ENCODE results near the gene EPB41L5.
"Not testable (repeated sequence)": the region's sequence is repeated elsewhere in the genome, so short reads cannot be mapped to it uniquely, and the experiment has no call there.

EPB41L5 gene

DNA sequence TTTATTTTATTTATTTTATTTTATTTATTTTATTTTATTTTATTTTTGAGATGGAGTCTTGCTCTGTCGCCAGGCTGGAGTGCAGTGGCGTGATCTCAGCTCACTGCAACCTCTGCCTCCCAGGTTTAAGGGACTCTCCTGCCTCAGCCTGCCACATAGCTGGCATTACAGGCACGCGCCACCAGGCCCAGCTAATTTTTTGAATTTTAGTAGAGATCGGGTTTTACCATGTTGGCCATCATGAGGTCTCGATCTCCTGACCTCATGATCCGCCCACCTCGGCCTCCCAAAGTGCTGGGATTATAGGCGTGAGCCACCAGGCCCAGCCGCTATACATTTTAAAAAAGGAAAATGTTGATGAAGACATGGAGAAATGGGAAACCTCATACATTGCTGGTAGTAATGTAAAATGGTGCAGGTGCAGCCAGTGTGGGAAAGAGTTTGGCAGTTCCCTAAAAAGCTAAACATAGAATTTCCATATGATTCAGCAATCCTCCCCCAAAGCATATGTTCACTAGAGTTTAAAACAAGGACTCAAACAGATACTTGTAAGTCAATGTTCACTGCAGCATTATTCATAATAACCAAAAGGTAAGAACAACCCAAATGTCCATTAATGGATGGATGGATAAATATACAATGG is 187.1 kb downstream of the EPB41L5 start:
- DNase-seq (ENCODE audit: low read depth in 2 of 2): not testable (repeated sequence)

GRCh38 chr2:120203251-120204021 is 190.6 kb downstream of the EPB41L5 start:
- DNase-seq (ENCODE audit: low read depth in 2 of 2): no peak

DNA sequence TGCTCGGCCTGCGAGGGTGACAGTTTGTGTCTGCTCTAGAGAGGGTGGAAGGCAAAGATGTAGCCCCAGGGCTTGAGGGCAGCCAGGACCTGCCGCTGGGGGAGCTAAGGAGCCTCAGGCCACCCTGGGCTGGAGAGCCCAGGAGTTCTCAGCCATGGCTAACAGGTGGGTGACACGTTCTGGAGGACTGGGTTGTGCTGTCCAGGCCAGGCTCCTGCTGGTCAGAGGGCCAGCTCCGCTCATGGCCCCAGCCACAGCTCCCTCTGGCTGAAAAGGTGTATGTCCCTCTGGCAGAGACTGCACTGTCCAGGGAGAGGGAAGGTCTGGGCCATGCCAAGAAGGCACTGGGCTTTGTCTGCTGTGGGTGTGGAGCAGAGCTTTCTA is 191.1 kb downstream of the EPB41L5 start:
- no peak for DNase-seq (ENCODE audit: low read depth in 2 of 2)

DNA sequence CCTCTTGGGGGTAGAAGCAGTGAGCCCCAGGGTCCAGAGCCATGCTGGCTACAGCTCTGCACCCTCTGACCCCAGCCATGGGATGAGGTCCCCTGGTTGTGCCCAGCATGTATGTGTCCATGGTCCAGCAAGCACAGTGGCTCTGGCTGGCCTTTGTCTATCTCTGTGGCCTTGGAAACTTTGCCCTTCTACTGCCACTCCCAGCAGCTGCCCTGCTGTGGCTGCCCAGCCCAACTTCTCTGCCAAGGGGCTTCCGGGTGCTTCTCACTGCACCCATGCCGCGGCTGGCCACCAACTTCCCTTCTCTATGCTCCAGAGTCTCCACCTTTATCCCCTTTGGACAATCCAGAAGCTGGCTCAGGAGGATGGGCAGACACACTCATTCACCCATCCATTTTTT is 191.5 kb downstream of the EPB41L5 start:
- DNase-seq (ENCODE audit: low read depth in 2 of 2): no peak

DNA sequence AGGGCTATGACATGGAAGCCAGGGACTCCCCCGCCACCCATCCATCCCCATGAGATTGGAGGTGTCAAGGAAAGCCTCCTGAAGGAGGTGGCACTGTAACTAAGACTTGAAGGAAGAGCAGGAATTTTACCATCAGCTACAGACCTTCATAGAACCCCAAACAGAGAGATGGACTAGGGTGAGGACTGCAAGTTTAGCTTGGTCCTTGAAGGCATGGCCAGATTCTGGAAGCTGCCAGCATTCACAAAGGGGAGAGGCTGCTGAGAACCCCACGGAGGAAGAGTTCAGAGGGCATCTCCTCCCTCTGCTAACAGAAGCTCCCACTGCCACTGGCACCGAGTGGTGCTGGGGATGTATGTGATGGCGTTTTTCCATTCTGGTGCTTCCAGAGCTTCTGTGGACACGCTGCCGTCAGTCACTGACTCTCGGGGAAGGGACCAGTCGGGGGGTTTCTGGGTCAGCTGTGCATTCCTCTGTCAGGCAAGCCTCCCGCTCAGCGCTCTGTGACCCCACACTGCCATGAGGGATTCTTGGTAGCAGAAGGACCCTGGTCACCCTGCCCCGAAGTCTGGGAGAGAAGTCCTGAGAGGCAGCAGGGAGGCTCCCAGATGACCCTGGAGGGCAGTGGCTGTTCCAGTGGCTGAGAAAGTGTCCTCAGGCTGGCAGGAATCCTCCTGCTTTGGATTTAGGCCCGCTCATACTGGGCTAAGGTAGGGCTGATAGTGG is 192.2 kb downstream of the EPB41L5 start:
- DNase-seq (ENCODE audit: low read depth in 2 of 2): no peak

DNA sequence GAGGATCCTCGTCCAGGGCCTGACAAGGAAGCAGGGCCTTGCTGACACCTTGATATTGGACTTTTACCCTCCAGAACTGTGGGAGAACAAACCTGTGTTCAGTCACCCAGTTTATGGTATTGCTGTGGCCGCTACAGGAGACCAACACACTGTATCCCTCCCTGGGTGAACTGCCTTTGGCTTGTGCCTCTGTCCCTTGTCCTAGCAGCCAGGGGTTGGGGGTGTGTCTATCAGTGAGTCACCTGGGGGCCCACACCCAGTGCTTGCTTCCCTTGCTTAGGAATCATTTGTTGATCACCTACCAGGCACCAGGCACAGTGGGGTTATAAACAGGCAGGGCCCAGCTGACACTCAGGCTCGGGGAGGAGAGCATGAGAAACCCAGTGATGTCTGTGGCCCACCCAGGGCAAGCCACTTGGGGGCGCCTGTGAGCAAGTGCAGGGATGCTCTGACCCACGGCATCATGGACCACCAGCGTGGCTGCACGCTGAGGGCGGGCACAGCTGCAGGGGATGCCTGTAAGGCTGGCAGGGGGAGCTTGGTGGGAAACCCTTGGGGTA is 193.2 kb downstream of the EPB41L5 start:
- no peak for DNase-seq (ENCODE audit: low read depth in 2 of 2)

DNA sequence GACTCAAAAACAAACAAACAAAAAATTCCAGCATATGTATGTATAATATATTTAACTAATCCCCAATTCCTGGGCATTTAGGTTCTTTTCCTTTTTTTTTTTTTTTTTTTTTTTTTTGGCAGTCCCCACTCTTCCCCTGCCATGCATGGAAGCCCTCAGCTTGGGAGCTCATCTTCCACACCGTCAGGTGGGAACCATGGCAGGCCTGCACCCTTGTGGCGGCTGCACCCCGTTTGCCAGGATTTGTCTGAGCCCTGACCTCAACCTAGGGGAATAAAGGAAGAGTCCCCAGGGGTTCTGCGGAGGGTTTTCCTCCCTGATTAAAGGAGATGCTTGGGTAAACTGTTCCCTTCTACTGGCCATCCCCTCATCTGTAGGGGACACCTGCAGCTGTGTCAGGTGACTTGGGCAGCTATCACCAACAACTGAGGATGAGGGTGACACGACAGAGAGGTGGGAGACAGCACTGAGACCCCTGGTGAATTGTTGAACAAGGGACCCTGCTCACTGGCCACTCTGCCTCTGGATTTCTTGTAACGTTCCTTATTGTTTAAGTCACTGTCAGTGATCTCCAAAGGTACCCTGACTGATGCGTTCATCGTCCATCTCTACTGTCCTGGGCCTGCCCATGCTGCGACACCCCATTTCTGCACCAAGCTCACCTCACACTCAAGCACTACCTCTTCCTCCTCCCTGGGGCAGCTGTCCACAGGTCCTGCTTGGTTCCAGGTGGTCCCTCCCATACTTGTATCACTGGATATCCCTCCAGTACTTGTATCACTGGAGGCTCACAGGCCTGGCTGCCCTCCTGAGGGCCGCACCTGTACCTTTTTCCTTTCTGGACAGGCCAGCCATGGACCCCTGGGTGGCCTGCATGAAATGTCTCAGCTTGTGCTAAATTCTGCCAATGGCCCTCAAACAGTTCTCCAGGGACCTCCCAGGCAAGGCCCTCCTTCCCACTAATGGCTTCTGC is 195.8 kb downstream of the EPB41L5 start:
- no peak for DNase-seq (ENCODE audit: low read depth in 2 of 2)

- no peak for DNase-seq (ENCODE audit: low read depth in 2 of 2)
Measured at GRCh38 chr2:120209427-120210269, 196.8 kb downstream of the EPB41L5 start.

GRCh38 chr2:120210270-120210693 is 197.4 kb downstream of the EPB41L5 start:
- no peak for DNase-seq (ENCODE audit: low read depth in 2 of 2)

- DNase-seq (ENCODE audit: low read depth in 2 of 2): no peak
Measured at GRCh38 chr2:120218181-120218580, 205.3 kb downstream of the EPB41L5 start.

DNA sequence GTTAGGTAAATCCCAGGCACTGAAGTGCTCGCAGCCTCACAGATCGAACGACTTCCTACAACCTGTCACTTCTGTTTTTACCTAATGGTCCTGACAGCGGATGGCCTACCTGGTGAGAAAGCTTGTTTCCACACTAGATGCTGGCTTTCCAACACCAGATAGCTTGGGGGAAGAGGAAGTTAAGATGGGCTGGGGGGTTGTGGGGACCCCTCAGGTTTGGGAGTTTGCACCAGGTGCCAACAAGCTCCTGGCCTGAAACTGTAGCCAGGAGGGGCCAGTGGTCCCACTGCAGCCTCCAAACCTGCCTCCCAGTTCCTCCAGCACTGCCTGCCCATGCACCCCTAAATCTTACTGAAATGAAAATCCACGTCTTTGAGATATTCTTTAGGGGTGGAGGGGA is 206.4 kb downstream of the EPB41L5 start:
- no peak for DNase-seq (ENCODE audit: low read depth in 2 of 2)

DNA sequence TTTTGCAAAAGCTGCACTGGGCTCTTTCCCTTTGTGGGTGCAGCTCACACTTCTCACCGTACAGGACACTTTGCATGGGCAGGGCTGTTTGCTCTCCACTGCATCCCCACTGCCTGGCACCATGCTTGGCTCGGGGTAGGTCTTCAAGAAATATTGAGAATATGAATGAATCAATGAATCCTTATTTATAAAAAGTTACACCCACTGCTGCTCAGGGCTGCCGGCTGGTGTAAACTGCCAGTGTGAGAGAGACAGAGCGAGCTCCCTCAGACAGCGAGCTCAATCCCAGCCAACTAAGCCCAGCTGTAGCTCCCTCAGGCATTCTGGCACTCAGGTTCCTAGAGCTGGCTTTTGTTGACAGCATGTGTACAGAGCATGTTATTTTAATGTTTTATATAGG is 206.9 kb downstream of the EPB41L5 start:
- DNase-seq (ENCODE audit: low read depth in 2 of 2): no peak

DNA sequence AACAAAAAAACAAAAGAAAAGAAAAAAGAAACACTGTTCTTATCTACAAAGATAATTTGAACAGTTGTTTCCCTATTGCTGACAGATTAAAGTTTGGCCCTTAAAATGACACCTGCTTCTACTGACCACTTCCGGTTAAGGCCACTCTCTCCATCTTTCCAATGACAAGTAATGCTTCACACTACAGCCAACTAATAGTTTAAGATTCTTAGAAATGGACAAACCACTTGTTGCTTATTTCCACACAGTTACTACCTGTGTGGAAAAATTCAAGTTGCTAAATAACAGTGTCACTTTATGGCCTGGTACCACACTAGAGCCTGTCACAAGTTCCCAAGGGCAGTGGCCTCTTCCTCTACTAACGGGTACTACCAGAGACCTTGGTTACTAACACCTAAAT is 207.9 kb downstream of the EPB41L5 start:
- DNase-seq (ENCODE audit: low read depth in 2 of 2): no peak

DNA sequence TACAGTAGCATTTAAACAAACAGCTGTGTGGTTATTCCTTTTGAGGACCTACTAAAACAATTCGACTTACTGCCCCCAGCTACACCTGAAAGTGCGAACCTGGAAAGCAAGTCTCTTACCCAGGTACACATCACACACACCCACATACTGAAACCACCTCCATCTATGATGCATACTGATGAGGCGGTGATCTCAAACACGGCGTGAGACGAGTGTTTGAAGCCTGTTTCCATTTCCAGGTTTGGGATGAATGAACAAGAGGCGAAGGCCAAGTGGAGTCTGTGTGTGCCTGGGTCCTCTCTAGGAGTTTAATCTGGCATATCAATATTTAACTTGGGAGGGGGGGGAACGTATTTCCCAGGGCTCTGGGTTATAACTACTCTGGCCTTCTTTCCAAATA is 208.7 kb downstream of the EPB41L5 start:
- DNase-seq (ENCODE audit: low read depth in 2 of 2): no peak

- DNase-seq (ENCODE audit: low read depth in 2 of 2): no peak
Measured at GRCh38 chr2:120222186-120223033, 209.5 kb downstream of the EPB41L5 start.

DNA sequence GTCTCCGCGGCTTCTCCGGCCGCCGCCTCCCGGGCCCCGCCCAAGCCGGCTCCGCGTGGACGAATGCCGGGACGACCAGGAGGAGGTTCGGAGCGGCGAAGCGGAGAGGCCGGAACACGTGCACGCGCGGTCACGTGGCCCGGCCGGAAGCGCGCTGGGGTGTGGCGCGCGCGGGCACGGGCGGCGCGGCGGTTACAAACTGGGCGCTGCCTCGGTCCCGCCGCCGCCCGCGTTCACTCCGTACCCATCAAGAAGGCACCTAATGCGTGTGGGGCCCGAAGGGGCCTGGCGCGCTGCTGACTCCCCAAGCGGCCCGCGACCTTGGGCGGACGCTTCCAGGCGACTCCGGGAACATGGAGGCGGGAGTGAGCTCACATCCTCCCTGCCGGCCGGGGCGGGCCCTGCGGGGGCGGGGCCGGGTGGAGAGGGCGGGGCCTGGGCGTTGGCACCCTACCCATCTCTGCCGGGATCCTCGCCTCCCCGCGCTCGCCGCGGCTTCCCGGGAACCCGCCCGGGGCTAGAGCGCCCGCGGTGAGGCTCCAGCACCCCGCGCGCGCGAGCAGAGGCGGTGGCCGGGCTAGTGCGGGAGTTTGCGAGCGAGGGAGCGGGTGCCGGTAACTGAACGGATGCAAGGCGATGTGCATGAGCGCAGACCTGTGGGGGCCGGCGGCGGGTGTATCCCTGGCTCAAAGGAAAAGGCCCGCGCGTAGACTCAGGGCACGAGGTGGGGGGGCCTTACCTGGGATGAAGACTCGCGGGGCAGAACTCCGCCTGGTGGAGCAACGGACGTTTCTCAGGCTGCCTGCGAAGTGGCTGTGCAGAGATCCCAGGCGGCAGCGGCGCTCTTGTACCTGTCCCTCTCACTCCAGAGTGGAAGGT is 210.4 kb downstream of the EPB41L5 start, which contains the start of gene TMEM185B:
TSS of gene TMEM185B (minus strand) at position 367 of the 879 bp plus-strand sequence. CDS start 424 bp downstream, outside the sequence.
- DNase-seq (ENCODE audit: low read depth in 2 of 2): peak; percentile 83 to 86

DNA sequence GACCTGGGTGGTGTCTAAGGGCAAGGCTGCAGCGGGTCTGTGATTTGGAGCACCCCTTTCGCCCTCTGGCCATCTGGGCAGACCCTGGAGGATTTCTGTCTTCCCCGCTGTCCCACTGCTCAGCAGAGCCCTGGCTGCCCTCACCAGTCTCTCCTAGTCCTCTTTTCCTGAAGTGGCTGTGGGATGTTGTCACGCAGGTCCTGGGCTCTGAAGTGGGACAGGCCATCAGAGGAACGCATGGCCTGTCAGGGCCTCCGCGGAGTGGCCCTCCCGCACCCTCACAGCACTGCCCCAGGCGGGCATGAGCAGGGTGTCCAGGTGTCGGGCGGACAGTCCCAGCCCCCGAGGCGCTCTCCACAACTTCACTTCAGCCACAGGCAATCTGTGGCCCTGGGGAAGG is 211.4 kb downstream of the EPB41L5 start:
- DNase-seq (ENCODE audit: low read depth in 2 of 2): no peak
